HG03039 (cell line): ENCODE measurements around the gene LENG8.

Experiments
- ATAC-seq: cut with Tn5 transposase; IDR thresholded peaks from one replicate; pipeline ENCODE4 v1.9.1; 2021; ENCODE audit warnings: mild to moderate bottlenecking, moderate library complexity; ENCODE audit not compliant: unreplicated experiment

Gene LENG8

DNA sequence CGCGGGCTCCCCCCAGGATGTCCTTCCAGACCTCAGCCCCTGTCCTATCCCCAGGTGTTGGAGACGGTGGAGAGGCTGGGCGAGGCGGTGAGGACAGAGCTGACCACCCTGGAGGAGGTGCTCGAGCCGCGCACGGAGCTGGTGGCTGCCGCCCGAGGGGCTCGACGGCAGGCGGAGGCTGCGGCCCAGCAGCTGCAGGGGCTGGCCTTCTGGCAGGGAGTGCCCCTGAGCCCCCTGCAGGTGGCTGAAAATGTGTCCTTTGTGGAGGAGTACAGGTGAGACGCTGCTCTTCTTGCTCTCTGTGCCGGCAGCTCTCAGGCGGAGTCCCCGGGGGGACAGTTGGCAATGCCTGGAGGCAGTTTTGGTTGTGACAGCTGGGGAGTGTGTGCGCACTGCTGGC, 26.9 kb upstream of the LENG8 start:
- no peak for ATAC-seq

DNA sequence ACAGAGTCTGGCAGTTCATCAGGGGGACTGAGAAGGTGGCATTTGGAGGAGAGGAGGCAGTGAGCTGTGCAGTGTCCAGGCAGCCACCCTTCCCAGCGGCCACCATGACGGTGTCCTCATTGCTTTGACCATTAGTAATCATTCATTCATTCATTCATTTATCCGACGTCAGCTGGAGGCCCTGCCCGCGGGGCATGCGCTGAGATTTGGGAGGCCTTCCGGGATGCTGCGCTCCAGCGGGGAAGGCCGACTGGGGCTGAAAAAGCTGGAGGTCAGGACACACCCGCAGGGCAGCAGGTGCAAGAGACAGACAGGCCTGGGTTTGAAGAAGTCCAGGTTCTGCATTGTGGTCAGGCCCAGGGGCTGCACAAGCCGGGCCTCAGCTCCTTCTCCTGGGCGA, 24.8 kb upstream of the LENG8 start:
- ATAC-seq: no peak

DNA sequence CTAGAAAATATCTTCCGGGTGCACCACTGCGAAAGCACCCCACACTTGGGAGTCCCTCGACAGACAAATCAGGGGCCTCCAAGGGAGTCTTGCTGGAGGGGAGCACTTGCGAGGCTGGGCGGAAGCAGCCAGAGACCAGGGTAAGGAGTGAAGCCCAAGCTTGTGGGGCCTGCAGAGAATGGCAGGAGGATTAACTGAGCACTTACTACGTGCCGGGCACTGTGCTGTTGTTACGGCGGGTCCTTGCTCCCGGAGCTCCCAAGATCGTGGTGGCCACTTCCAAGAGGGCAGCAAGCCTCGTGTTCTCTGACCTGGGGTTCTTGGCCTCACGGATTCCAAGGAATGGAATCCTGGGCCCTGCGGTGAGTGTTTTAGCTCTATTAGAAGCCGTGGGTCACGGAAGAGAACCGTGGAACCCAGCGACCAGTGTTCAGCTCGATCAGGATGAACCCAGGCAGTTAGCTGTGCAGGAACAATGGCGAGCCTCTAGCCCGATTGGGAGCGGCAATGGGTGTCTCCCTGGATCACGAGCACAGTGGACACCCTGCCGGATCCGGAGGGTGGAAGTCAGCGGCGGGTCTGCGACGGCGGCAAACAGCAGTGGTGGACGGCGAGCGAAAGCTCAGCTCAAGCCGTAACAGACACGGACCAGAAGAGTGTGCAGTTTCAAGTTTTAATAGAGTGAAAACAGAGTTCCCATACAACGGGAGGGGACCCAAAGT, 24.2 kb upstream of the LENG8 start:
- no peak for ATAC-seq

DNA sequence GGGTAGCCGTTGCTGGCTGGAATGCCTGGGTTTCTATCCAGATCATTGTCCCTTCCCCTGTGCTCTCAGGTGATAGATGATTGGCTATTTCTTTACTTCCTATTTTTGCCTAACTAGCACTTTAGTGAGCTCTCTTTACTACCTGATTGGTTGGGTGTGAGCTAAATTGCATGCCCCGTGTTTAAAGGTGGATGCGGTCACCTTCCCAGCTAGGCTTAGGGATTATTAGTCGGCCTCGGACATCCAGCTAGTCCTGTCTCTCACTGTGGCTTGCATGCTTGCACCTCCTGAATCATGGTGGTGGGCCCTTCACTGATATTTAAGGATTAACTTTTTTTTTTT, 23.6 kb upstream of the LENG8 start:
- ATAC-seq: no peak

DNA sequence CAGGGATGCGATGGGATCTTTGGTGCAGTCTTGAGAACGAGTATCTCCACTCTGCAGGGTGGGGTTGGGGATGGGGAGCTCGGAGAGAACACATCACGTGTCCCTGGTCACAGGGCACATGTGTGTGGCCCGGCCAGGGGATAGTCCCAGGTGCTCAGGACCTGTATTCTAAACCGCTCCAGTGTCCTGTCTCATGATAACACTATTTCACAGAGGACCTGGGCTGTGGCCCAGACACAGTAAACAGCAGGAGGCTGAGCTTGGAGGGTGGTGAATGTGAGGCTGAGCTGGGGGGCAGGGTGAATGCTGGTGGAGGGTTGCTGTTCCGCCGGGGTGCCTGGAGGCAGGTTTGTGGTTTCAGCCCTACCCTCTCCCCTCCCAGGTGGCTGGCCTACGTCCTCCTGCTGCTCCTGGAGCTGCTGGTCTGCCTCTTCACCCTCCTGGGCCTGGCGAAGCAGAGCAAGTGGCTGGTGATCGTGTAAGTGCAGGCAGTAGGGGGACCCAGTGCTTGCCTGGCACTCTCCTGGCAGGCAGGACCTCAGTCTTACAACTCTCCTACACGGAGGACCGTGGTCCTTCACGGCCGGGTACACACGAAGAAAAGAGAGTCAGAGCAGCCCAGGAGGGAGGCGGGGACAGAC, 22.6 kb upstream of the LENG8 start:
- ATAC-seq: no peak

DNA sequence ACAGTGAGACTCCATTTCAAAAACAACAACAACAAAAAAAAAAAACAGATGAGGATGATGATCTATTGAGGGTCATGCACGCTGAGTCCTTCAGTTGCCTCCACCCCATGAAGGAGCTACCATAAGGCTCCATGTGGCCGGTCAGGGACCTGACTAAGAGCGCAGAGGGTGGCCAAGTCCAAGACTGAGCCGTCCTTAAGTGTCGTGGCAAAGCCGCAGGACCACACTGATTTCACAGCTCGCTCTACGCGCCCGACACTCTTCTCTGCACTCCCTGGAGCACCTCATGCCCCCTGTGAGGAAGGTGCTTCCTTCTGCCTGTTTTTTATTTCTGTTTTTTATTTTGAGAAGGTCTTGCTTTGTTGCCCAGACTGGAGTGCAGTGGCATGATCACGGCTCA, 21.4 kb upstream of the LENG8 start:
- ATAC-seq: no peak

DNA sequence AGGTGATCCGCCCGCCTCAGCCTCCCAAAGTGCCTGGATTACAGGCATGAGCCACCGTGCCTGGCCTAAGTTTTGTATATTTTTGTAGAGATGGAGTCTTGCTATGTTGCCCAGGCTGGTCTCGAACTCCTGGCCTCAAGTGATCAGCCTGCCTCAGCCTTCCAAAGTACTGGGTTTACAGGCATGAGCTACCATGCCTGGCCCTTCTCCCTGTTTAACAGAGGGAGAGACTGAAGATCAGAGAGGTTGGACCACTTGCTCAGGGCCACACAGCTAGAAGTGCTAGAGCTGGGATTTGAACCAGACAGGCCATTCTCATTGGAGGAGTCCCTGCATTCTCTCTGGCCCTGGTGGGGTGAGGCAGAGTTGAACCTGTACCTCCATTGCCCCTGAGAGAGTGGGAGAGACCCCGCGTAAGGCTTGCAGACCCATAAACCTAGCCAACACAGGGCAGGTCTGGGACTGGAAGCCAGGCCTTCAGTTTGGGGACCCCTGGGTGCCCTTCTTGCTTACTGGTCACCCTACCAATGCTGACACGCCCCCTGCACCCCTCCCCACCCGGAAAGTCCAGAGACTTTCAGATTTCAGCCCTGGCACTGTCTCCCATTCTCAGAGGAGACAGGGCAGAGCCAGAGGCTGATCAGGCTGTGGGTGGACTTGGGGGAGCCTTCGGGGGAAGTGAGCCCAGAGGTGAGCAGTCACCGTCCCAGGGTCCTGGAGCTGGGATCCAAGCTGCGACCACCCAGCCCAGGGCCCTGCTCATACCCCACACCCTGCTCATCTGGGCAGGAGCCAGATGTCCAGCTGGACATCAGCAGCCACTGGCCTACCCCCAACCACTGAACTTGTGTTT, 20.4 kb upstream of the LENG8 start:
- no peak for ATAC-seq

DNA sequence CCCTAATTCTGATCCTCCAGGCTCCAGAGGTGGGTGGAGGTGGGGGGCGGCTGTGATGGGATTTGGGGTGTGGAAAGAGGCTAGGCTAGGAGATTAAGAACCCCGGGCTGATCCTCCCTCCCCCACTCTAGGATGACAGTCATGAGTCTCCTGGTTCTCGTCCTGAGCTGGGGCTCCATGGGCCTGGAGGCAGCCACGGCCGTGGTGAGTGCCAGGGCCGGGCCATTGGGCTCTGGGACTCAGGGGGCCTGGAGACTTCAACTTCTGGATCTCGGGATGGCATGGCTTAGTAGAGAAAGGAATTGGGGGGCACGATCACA, 19.9 kb upstream of the LENG8 start:
- no peak for ATAC-seq

DNA sequence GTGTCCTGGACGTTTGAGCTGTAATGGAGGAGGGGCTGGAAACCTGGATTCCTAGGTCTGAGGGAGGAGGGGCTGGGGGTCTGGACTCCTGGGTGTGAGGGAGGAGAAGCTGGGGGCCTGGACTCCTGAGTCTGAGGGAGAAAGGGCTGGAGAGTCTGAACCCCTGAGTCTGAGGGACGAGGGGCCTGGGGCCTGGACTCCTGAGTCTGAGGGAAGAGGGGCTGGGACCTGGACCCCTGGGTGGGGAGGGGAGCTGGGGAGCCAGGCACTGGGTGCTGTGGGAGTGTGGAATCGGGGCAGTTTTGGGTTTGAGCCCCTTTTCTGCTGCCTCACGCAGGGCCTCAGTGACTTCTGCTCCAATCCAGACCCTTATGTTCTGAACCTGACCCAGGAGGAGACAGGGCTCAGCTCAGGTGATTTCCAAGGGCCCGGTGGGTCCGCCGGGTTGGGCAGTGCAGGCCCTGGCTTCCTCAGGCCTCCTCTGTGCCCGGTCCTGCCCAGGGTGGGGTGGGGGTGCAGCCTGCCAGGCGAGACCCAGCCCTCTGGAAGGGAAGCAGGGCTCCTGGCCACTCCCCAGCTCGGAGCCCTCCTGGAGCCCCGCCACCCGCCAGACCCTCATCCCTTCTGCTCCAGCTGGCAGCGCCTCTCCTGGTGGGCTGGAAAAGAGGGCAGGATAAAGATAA, 19.3 kb upstream of the LENG8 start:
- ATAC-seq: no peak

DNA sequence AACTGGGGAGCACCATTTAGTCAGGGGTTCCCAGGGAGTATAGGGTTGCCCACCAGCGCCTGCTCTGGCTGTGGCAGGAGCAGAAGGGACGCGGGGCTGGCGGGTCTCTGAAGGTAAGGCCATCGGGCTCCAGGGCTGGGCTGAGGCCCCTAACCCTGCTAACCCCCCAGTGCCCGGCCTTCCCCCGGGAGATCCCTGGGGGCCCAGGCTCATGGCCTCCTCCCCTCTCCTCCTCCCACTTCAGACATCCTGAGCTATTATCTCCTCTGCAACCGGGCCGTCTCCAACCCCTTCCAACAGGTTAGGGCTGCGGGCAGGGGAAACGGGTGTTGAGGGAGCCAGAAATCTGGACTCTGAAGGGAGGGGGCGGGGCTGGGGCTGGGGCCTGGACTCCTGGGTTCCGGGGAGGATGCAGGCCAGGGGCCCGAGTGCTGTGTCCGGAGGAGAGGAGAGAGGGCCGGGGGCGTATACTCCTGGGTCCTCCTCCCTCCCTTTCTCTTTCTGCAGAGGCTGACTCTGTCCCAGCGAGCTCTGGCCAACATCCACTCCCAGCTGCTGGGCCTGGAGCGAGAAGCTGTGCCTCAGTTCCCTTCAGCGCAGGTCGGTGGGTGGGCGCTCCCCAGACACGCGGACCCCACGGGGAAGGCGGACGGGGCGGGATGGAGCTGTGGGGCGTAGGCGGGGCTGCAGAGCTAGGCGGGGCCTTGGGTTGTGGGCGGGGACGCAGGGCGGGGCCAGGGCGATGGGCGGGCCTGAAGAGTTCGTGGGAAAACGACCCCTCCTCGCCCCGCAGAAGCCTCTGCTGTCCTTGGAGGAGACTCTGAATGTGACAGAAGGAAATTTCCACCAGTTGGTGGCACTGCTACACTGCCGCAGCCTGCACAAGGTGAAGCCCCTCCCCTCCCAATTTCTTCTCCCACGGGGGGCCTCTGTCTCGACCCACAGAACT, 18.4 kb upstream of the LENG8 start:
- ATAC-seq: no peak

DNA sequence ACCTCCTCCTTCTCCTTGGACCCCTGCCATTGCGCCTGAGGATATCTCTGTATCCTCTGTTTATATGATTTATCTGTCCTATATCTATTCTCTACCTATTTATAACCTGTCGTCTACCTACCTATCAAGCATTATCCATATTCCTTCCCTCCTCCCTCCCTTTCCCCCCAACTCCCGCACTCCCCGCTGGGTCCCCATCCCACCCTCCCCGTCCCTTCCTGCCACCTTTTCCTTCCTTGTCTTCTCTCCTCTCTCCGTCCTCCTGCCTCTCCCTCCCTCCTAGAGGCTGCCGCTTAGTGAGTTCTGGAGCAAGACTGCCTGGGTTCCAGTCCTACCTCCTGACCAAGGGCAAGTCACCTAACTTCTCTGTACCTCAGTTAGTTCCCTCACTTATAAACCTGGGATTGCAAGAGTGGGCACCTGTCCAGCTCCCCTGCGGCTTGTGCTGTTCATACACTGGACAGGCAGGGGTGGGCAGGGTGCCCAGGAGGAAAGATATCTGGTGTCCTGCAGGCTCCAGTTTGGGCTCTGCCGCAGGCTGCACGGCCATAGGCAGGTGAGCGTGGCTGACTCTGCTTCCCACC, 17.7 kb upstream of the LENG8 start:
- no peak for ATAC-seq

DNA sequence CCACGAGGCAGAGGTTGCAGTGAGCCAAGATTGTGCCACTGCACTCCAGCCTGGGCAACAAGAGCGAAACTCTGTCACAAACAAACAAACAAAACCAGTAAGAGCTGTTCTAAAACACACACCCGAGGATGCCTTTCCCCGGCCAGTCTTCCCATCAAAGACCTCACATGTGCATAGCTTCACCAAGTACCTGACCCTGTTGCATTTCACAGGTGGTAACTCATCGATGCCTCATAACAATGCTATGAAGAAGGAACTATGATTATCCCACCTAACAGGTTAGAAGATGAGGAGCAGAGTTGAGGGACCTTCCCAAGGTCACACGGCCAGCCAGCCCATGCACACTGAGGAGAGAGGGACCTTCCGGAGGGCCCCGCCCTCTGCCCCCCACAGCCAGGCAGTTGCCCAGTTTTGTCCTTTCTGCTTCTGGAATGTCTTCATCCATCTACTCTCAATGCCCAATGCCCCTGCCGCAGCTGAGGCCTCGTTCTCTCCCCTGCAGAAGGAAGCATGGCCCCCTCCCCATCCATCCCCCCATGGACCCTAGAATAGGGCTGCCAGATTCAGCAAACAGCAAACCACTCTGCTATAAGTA, 16.8 kb upstream of the LENG8 start:
- no peak for ATAC-seq

DNA sequence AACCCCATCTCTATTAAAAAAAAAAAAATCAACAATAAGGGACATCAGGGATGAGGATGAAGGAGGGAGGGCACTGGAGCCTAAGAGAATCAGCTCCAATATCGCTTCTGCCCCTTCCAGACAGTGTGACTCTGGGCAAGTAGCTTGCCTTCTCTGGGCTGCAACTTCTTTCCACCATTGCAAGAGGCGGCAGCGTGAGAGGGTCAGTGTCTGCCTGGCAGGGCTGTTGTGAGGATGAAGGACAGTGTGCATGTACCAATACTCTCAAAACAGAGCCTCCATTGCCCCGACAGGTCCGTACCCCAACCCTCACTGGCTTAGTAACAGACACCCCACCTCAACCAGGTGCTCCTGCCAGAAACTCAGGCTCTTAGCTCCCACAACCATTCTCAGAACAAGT, 15.3 kb upstream of the LENG8 start:
- ATAC-seq: no peak

DNA sequence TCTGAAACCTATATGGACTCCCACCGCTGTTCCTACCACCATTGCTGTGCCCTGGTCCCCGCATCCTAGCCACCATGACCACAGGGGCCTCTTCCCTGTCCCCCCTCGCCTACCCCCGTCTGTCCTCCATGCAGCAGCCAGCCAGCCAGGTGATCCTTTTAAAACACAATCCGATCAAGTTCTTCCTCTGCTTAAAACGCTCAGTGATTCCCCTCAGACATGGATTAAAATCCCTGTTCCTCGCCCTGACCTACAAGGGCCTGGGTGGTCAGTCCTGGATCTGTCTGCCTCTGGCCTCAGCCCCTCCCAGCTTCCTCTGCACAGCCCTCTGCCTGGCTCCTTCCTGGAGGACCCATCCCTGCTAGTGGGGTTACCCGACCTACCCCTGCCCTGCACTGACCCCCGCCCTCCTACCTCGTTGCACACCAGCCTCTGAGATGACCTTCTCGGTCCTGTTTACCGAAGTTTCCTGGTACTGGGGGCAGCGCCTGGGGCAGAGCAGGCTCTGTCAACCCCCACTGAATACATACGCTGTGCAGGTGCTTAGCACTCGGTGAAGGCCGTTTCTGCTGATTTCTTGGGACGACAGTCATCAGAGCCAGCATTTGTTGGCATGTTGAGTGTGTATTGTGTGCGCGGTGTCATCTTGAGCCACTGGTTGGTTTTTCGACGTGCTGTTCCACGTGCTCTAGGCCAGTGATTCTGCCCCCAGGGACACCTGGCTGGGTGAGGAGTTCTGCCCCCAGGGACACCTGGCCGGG, 14.7 kb upstream of the LENG8 start:
- ATAC-seq: no peak

DNA sequence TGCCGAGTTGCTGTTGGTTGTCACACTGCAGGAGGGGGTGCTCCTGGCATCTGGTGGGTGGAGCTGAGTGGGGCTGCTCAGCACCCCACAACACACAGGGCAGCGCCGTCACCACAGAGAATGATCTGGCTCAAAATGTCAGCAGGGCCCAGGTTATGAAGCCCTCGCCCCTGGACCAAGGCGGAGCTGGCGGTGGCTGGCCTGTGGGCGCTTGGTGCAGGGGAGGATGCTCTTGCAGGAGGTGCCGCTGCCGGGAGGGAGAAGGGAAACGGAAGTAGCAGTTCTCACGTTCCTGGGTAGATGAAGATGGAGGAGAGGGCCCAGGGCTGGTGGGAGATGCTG, 14.2 kb upstream of the LENG8 start:
- no peak for ATAC-seq

DNA sequence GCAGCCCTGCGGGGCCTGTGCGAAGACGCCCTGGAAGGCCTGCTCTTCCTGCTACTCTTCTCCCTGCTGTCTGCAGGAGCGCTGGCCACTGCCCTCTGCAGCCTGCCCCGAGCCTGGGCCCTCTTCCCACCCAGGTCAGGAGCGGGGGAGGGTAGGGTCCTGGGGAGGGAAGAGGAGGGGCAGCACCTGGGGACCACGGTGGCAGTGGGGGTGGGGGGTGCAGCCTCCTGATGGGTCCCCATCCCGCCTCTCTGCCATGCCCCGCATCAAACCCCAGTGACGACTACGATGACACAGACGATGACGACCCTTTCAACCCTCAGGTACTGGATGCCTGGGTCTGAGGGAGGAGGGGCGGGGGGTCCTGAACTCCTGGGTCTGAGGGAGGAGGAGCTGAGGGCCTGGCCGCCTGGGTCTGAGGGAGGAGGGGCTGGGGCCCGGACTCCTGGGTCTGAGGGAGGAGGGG, 13.4 kb upstream of the LENG8 start:
- ATAC-seq: no peak

DNA sequence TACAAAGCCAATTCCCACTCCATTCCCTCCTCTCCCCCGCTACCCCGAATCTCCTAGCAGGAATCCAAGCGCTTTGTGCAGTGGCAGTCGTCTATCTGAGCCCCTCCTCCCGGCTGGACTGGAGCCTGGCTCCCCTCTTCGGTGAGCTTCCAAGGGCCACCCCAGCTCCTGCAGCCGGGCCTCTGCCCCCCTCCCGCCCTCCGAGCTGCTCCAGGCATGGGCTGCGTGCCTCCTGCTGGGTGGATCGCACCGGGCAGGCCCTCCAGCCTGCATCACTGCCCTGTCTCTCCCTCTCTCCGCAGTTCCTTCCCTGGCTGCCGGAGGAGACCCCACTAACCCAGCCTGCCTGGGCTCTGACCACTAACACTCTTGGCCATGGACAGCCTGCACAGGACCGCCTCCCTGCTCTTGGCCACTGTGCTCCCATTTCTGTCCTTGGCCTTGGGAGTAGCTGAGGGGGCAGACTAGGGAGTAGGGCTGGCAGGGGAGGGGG, 12.9 kb upstream of the LENG8 start:
- ATAC-seq: no peak

DNA sequence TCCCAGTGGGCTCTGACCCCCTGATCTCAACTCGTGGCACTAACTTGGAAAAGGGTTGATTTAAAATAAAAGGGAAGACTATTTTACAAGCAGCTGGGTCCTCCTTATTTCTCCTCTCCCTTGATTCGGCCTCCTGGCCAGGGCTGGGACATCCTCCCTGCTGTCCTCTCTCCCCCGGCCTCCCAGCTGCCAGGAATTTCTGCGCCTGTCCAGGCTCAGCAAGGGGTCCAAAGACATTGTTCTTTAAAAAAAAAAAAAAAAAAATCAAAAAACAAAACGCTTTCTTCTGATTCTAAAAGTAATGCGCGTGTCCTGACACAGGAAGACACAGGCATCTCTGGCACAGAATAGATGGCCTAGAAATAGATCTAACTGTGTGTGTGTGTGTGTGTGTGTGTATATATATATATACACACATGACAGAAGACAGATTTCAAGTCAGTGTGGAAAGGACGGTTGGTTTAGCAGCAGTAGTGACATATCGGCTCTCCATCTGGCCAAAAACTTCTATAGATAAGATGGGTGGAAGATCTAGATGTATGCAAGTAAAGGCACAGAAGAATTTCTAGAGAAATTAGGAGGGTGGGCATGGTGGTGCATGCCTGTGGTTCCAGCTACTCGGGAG, 12.3 kb upstream of the LENG8 start:
- ATAC-seq: no peak
